GM18858 (cell line): Measurements from ENCODE around the gene PRKG1.

Experiments used
- ATAC-seq: cut with Tn5 transposase; IDR thresholded peaks from one replicate; pipeline ENCODE4 v1.9.1; 2021; ENCODE audit not compliant: unreplicated experiment

PRKG1 gene

GRCh38 chr10:51630640-51631005 lies 556.3 kb downstream of the PRKG1 start:
- no peak for ATAC-seq

- no peak for ATAC-seq
These were observed 561.1 kb downstream of the PRKG1 start for GRCh38 chr10:51635436-51635835.

GRCh38 chr10:51638211-51638610 lies 563.9 kb downstream of the PRKG1 start:
- no peak for ATAC-seq

GRCh38 chr10:51638737-51639136 lies 564.5 kb downstream of the PRKG1 start:
- ATAC-seq, result no peak

- no peak for ATAC-seq
These were observed 566.0 kb downstream of the PRKG1 start for GRCh38 chr10:51640120-51640819.

GRCh38 chr10:51642581-51642980 lies 568.3 kb downstream of the PRKG1 start:
- ATAC-seq, result no peak

GRCh38 chr10:51643734-51644133 lies 569.4 kb downstream of the PRKG1 start:
- no peak for ATAC-seq

- ATAC-seq, result no peak
These were observed 574.8 kb downstream of the PRKG1 start for GRCh38 chr10:51649064-51649463.

GRCh38 chr10:51651063-51651462 lies 576.8 kb downstream of the PRKG1 start:
- ATAC-seq, result no peak

GRCh38 chr10:51653025-51653424 lies 578.7 kb downstream of the PRKG1 start:
- ATAC-seq, result no peak

- ATAC-seq, result no peak
These were observed 580.6 kb downstream of the PRKG1 start for GRCh38 chr10:51654918-51655317.

- no peak for ATAC-seq
These were observed 582.2 kb downstream of the PRKG1 start for GRCh38 chr10:51656503-51656902.

GRCh38 chr10:51658000-51658399 lies 583.7 kb downstream of the PRKG1 start:
- no peak for ATAC-seq

- no peak for ATAC-seq
These were observed 585.1 kb downstream of the PRKG1 start for GRCh38 chr10:51659344-51659743.

- no peak for ATAC-seq
These were observed 588.8 kb downstream of the PRKG1 start for GRCh38 chr10:51663086-51663485.

- ATAC-seq, result no peak
These were observed 592.2 kb downstream of the PRKG1 start for GRCh38 chr10:51666456-51666855.

GRCh38 chr10:51667678-51668335 lies 593.5 kb downstream of the PRKG1 start:
- no peak for ATAC-seq

- ATAC-seq, result no peak
These were observed 594.0 kb downstream of the PRKG1 start for GRCh38 chr10:51668336-51668689.

- no peak for ATAC-seq
These were observed 594.8 kb downstream of the PRKG1 start for GRCh38 chr10:51669041-51669440.

- ATAC-seq, result no peak
These were observed 597.8 kb downstream of the PRKG1 start for GRCh38 chr10:51672039-51672535.

- no peak for ATAC-seq
These were observed 600.8 kb downstream of the PRKG1 start for GRCh38 chr10:51675088-51675487.

GRCh38 chr10:51679841-51680240 lies 605.6 kb downstream of the PRKG1 start:
- ATAC-seq, result no peak
